Activated CD8-positive, alpha-beta memory T cell treated with anti-CD3 and anti-CD28 coated beads, Interleukin-2, amount 50 U/mL, for 24 hours (primary cell): ENCODE data around the gene RALB.
A peak's percentile ranks its signal among the peaks of the same experiment; 100 is the strongest.
"Not testable (repeated sequence)": the region's sequence is repeated elsewhere in the genome, so short reads cannot be mapped to it uniquely, and the experiment has no call there.

Source experiments
- DNase-seq: peaks from one replicate; pipeline ENCODE4 v3.0.0-alpha.2; 2020; ENCODE audit errors: extremely low read depth

RALB gene

DNA sequence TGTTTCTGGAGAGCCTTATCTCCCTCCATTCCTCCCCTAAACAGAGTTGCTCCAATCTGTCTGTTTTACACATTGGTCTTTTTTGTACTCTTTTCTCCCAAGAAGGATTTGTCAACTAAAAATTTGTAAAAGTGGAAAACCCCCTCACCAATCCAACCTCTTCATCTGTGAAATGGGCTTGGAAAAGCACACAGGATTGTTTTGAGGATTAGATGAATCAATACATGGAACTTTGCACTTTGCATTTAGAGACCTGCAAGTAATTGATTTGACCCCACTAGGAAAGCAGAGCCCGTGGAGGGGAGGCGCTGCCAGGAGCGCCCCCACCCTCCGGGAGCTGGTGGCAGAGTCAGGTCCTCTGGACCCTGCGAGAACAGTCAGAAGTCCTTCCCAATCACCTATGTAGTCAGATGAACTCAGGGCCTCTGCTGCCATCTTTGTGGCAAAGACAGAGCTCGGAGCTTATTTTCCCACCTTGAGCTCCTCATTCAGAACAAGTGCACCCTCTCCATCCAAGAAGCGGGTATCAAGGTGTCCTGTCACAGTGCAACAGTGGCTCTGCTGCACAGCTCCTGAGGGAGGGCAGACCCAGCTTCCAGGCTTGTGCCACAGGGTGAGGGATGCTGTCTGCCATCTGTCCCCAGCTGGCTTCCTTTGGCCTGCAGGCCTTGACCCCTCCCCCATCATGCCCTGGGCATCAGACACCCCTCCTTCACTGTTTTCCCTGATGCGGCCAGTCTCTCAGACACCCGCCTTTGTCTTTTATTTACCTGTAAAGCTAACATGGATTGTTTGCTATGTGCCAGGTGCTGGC lies 27.7 kb upstream of the RALB start:
- no peak for DNase-seq

GRCh38 chr2:120225549-120226065 lies 27.0 kb upstream of the RALB start:
- DNase-seq: no peak

DNA sequence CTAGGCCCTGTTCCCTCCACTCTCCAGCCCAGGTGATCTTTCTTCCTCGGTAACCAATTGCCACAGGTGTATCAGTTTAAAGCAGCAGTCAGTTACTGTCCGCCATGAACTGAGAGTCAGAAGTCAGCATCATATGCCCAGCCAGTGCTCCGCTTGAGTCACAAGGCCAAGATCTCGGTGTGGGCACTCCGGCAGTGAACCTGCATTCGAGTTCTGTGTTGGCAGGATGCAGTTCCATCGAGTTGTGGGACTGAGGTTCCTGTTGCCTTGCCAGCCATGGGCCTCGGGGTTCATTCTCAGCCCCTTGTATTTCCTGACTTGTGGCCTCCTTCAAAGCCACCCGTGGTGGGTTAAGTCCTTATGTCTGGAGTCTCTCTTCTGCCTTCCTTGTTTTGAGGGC lies 26.3 kb upstream of the RALB start:
- DNase-seq: no peak

DNA sequence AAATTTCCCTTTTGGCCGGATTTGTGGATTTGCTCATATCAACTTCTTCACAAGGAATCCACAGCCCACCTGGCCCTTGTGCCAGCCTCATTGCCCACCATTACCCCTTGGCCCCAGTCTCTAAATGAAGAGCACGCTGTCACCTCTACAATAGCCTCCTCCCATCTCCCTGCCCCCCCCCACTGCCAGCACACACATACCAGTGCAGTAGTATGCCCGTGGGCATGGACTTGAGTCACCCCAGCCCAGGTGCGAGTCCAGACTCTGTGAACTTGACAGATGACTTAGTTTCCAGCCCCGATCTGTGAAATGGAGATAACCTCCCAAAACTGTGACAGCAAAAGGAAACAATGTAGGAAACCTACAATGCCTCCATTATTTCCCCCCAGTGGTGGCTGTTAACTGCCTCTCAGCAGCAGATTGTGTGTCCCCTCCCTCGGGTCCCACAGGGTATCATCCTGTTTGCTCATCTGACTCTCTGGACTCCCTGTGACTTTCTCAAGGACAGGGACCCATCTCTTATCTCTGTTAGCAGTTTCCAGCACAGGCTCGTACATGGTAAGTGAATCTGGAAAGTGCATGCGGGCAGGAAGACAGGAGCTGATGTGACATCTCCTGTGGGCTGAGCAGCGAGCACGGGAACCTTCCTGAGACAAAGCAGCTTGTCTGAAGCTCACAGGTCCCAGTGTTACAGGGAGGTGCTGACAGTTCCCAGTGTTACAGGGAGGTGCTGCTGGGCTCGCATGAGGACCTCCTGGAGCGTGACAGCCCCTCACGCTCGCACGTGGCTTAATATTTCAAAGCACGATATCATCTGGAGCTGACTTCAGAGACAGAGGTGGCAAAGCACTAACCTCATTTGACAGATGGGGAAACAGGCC lies 25.3 kb upstream of the RALB start:
- DNase-seq: no peak

GRCh38 chr2:120228503-120228902 lies 24.1 kb upstream of the RALB start:
- no peak for DNase-seq

DNA sequence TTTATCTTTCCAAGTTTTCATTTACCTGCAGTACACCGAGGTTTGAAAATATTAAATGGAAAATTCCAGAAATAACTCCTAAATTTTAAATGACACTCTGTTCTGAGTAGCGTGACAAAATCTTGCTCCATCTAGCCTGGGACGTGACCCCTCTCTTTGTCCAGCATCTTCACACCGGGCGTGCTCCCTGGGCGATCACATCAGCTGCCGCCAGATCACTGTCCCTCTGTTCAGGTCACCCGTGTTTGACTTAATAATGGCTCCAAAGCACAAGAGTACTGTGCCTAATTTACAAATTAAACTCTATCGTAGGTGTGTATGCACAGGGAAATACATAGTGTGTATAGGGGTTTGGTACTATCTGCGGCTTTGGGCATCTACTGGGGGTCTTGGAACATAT lies 23.3 kb upstream of the RALB start:
- no peak for DNase-seq

- DNase-seq: no peak
Measured at GRCh38 chr2:120230515-120231471, 21.9 kb upstream of the RALB start.

GRCh38 chr2:120231564-120231973 lies 21.1 kb upstream of the RALB start:
- no peak for DNase-seq

DNA sequence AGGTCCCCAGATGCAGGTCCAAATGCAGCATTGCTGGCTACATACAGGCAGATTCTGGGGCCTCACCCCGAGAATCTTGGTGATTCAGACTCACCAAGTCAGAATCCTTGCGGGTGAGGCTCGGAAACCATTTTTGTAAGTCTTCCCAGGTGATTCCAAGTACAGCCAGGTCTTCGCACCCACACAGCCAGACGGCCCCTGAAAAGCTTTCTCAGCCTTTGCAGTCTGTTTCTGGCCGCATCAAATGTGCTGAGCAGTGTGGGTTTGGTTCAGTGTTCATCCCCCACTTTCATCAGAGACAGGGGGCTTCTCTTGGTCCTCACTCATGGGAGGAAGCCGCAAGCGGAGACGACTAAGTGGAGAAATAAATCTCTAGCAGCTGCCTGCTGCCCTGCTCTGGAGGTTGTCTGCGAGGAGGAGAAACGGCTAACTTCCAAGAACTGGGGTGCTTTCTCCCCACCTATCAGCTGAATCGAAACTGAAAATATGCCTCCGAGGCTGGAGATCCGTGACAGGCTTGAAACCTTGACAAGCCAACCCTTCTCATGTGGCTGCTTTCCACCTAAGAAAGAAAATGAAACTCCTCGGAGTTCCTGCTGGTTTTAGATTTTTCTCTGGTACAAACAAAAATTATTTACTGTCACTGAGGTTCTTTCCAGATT lies 20.5 kb upstream of the RALB start:
- peak; percentile 57 for DNase-seq

GRCh38 chr2:120233292-120233691 lies 19.4 kb upstream of the RALB start:
- no peak for DNase-seq

DNA sequence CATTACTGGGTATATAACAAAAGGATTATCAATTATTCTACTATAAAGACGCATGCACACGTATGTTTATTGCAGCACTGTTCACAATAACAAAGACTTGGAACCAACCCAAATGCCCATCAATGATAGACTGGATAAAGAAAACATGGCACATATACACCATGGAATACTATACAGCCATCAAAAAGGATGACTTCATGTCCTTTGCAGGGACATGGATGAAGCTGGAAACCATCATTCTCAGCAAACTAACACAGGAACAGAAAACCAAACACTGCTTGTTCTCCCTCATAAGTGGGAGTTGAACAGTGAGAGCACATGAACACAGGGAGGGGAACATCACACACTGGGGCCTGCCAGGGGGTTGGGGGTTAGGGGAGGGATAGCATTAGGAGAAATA lies 17.5 kb upstream of the RALB start:
- not testable (repeated sequence) for DNase-seq

DNA sequence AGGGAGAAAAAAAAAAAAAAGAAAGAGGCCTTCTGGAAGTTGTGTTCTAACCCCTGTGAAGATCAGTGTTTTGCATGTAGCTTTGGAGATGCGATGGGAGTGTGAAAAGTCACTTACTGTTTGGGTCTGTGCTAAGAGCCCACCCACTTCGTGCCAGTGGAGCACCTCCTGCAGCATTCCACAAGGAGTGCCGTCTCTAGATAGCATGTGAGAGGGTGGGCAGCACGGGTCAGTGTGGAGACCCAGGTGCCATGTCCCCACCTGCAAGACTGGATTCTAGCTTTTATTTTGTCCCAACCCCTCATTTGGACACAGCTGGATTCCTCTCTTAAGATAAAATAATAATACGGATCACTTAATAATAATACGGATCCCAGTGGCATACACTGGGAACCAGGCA lies 17.0 kb upstream of the RALB start:
- DNase-seq: no peak

DNA sequence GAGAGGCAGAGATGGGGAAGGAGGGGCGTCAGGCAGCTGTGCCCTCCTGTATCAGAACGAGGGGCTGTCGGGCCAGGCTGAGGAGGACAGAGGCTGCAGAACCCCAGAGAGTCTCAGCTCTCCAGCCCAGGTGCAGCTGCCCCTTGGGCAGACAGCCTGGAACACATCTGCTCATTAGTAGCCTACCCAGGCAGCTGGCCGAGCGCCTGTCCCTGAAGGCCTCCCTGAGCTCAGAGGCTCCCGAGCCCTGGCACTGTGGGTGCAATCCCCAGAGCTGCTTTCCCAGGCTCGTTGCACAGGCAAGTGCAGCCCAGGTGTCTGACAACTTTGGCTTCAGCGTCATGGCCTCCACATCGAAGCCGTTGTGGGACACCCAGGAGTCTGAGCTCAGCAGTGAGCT lies 16.3 kb upstream of the RALB start:
- DNase-seq: no peak

DNA sequence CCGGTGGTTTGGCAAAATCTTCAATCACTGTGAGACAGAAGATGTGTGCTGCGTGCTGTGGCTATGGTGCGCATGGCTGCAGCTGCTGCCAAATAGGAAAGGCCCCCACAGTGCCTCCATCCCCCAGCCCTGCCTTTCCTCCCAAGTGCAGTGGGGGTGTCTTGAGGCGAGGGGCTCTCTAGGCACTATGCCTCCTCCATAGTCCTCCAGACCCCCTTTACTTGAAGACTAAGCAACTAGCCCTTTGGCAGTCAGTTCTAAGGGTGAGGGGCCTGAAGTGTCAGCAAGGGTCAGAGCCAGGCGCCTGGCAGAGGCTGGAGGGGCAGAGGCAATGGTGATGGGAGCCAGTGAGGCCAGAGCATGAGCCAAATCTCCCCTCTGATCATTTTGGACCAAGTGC lies 15.9 kb upstream of the RALB start:
- DNase-seq: no peak

GRCh38 chr2:120237491-120237902 lies 15.2 kb upstream of the RALB start:
- no peak for DNase-seq

GRCh38 chr2:120238728-120239487 lies 13.7 kb upstream of the RALB start:
- no peak for DNase-seq

DNA sequence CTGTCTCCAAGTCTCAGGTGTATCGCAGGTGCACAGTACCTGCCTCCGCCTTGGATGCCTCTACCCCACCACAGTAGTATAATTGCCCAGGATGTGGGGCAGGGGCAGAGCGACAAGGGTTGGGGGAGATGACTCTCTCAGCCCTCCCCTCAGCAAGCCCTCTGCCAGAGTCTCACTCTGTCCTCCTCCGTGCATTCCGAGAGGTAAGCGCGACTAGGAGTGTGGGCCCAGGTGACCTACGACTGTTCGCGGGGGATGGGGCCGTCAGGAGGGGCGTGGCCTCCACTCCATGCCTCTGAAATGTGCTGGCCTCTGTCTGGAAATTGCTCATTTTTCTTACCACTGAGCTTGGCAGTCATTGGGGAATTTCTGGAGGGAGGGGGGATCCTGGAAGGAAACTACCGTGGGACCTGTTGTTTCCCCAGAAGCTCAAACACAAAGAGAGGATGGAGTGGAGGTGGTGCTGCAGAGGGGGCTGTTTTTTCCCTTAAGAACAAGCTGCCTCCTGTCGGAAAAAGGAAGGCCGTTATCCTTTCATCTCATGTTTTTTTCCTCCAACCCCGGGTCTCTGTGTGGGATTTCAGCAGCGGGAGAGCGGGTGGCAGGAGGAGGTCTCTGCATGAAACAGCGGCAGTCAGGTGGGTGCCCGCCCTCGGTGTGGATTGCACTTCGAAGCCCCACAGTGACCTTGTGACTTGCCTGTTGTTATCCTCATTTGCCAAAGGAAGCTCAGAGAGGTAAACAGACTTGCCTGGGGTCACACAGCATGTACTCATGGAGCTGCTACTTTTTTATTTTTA lies 13.0 kb upstream of the RALB start:
- DNase-seq: no peak

GRCh38 chr2:120240901-120241429 lies 11.7 kb upstream of the RALB start:
- DNase-seq: no peak

DNA sequence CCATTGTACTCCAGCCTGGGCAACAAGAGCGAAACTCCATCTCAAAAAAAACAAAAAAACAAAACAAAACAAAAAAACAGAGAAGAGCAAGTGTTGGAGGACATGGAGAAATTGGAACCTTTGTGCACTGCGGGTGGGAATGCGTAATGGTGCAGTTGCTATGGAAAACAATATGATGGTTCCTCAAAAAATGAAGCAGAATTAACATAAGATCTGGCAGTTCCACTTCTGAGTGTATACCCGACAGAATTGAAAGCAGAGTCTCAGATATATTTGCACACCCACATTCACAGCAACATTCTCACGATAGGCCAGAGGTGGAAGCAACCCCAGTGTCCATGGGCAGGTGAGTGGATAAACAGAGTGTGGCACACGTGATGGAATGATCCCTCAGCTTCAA lies 11.0 kb upstream of the RALB start:
- no peak for DNase-seq
